Vagina (tissue), 2 donors: Measurements from ENCODE around the gene STK40.

Experiments used
- POLR2A ChIP-seq, 2 donors: fragments of 450-650 bp; IDR thresholded peaks; one replicate each; pipeline ENCODE4 v1.6.1; 2017; ENCODE audit warnings: antibody characterized with exemption in 2 of 2, mild to moderate bottlenecking in 2 of 2, moderate library complexity in 2 of 2
- TF ChIP-seq, protein P1 (sequence below), 3 experiments: fragments of 450-650 bp in 2 of 3; fragments of 200-600 bp in 1 of 3; sonication (generic) in 1 of 3; IDR thresholded peaks; one replicate each; pipeline ENCODE4 v1.5.1; 2017 to 2019; ENCODE audit warnings: antibody characterized with exemption in 3 of 3, mild to moderate bottlenecking in 2 of 3, moderate library complexity in 2 of 3

DNA sequence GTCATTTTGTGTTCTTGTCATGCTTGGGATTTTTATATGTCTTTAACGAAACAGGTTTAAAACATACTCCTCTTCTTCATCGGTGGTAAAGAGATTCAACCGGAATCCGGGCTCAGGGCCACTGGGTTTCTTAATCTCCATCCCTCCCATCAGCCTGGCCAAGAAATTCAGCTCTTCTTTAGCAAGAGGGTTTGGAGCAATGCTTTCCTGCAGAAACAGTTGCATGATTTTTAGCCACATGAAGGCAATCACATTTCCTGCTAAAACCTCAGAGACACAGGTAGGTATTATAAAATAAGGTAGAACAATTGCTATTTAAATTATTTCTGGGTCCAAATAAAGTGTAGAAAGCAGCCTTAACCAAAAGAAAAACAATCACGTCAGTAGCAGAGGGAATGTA, 34.7 kb upstream of the STK40 start:
- no peak for TF ChIP-seq POLR2A (IDR thresholded peaks at IDR 0.05)
- TF ChIP-seq, protein P1, sequence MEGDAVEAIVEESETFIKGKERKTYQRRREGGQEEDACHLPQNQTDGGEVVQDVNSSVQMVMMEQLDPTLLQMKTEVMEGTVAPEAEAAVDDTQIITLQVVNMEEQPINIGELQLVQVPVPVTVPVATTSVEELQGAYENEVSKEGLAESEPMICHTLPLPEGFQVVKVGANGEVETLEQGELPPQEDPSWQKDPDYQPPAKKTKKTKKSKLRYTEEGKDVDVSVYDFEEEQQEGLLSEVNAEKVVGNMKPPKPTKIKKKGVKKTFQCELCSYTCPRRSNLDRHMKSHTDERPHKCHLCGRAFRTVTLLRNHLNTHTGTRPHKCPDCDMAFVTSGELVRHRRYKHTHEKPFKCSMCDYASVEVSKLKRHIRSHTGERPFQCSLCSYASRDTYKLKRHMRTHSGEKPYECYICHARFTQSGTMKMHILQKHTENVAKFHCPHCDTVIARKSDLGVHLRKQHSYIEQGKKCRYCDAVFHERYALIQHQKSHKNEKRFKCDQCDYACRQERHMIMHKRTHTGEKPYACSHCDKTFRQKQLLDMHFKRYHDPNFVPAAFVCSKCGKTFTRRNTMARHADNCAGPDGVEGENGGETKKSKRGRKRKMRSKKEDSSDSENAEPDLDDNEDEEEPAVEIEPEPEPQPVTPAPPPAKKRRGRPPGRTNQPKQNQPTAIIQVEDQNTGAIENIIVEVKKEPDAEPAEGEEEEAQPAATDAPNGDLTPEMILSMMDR (IDR thresholded peaks at IDR 0.05) = no peak
